Measurements from ENCODE around the gene FSIP1. TPM values are rescaled to one million over a fixed set of nuclear protein-coding genes. Genes with fewer than 3 reads are reported as not detected.

FSIP1 gene
- total RNA-seq, 1 donor from 2014 or later, result 0.53 TPM

DNA sequence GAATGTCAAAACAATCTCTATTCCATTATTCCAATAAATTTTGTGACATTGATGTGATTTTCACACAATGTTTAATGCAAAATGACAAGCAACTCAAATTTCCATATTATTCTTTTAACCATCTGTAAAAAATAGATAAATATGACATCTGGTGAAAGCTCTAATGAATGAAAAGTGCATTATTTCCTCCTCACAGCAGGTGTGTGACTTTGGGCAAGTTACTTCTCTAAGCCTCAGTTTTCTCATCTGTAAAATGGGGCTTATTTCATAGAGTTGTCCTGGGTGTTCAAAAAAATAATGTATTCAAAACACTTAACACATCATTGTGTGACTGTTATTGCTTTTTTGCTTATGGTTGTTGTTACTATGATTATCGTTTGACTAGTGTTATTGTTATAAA, 131.3 kb downstream of the FSIP1 start:
- TF ChIP-seq, protein P1, sequence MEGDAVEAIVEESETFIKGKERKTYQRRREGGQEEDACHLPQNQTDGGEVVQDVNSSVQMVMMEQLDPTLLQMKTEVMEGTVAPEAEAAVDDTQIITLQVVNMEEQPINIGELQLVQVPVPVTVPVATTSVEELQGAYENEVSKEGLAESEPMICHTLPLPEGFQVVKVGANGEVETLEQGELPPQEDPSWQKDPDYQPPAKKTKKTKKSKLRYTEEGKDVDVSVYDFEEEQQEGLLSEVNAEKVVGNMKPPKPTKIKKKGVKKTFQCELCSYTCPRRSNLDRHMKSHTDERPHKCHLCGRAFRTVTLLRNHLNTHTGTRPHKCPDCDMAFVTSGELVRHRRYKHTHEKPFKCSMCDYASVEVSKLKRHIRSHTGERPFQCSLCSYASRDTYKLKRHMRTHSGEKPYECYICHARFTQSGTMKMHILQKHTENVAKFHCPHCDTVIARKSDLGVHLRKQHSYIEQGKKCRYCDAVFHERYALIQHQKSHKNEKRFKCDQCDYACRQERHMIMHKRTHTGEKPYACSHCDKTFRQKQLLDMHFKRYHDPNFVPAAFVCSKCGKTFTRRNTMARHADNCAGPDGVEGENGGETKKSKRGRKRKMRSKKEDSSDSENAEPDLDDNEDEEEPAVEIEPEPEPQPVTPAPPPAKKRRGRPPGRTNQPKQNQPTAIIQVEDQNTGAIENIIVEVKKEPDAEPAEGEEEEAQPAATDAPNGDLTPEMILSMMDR (IDR thresholded peaks at IDR 0.05), result no peak
- no peak overlapping the region for H3K4me3 Mint-ChIP-seq

DNA sequence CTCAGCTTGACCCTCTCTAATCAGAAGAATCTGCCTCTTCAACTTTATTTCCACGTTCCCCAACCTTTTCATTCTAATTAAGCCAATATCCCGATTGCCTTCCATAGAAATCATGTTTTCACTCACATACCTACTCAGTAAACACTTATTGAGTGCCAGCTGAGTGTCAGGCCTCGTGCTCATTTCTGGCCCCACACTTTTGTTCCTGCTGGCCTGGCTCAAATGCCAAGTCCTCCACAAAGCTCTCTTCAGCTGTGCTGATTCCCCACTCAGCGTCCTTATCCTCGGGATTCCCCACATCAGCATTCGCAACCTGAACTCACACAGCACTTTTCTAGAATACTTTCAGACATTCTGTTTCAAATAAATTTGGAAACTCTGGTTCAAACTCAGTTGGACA, 132.9 kb downstream of the FSIP1 start:
- DNase-seq, result no peak
- Mint-ChIP-seq H3K9me3 (no peaks in the 10 kb centered on the region), H3K4me1 (no peaks in the 10 kb centered on the region), H3K4me3 (no peak overlapping the region), H3K27ac (no peak overlapping the region), H3K36me3 (ENCODE audit: low read depth) (no peaks in the 10 kb centered on the region), H3K27me3 (peaks cover 2% of the 10 kb centered on the region)
- ChIA-PET POLR2A (no interaction called here), CTCF (no interaction called here)
- TF ChIP-seq, protein P1 (IDR thresholded peaks at IDR 0.05), result no peak
- intact Hi-C loops (cut with micrococcal nuclease), result no loop called here
- ATAC-seq (ENCODE audit: low read depth), result no peak

More for the DNA sequence above, 131.3 kb downstream of the FSIP1 start:
- POLR2A ChIA-PET, result no interaction called here
- Mint-ChIP-seq H3K9me3 (no peaks in the 10 kb centered on the region), H3K36me3 (ENCODE audit: low read depth) (no peaks in the 10 kb centered on the region), H3K4me1 (no peaks in the 10 kb centered on the region), H3K27me3 (peaks cover 2% of the 10 kb centered on the region), H3K27ac (no peak overlapping the region)
- DNase-seq, result no peak
- CTCF ChIA-PET, result no interaction called here
- intact Hi-C loops (cut with micrococcal nuclease), result no loop called here
- ATAC-seq (ENCODE audit: low read depth), result no peak

DNA sequence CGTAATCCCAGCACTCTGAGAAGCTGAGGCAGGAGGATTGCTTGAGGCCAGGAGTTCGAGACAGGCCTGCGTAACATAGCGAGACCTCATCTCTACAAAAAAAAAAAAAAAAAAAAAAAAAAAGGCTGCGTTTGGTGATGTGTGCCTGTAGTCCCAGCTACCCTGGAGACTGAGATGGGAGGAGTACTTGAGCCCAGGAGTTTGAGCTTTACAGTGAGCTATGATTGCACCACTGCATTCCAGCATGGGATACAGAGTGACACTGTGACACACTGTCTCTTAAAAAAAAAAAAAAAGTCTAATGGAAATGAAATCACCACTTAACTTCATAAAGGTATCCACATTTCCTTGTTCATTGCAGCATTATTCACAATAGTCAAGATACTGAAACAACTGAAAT, 136.2 kb downstream of the FSIP1 start:
- no peak overlapping the region for H3K27ac Mint-ChIP-seq
- peaks cover 2% of the 10 kb centered on the region for H3K27me3 Mint-ChIP-seq
- H3K4me1 Mint-ChIP-seq, result no peaks in the 10 kb centered on the region
- intact Hi-C loops (cut with micrococcal nuclease), result no loop called here
- no peak for DNase-seq
- H3K36me3 Mint-ChIP-seq (ENCODE audit: low read depth), result no peaks in the 10 kb centered on the region
- CTCF ChIA-PET, result no interaction called here
- TF ChIP-seq, protein P1 (IDR thresholded peaks at IDR 0.05), result no peak
- POLR2A ChIA-PET, result no interaction called here
- no peak overlapping the region for H3K4me3 Mint-ChIP-seq
- ATAC-seq (ENCODE audit: low read depth), result no peak
- H3K9me3 Mint-ChIP-seq, result no peaks in the 10 kb centered on the region

DNA sequence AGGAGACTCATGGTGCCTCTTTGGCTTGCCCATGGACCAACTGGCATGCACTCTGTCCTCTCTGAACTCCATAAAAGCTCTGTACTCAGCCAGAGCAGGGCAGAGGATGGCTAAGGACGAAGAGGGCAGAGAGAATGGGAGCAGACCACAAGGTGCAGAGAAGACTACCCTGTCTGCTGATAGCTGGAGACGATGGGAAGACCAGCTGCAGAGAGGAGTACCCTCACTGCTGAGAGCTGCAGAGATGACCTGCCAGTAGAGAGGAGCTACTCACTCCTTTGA, 136.7 kb downstream of the FSIP1 start:
- H3K27me3 Mint-ChIP-seq, result no peaks in the 10 kb centered on the region
- intact Hi-C loops (cut with micrococcal nuclease), result no loop called here
- DNase-seq (no peak), ATAC-seq (ENCODE audit: low read depth) (no peak)
- CTCF ChIA-PET, result no interaction called here
- POLR2A ChIA-PET, result no interaction called here
- no peak overlapping the region for H3K27ac Mint-ChIP-seq
- TF ChIP-seq, protein P1 (IDR thresholded peaks at IDR 0.05), result no peak
- no peaks in the 10 kb centered on the region for H3K4me1 Mint-ChIP-seq
- H3K36me3 Mint-ChIP-seq (ENCODE audit: low read depth), result no peaks in the 10 kb centered on the region
- no peak overlapping the region for H3K4me3 Mint-ChIP-seq
- no peaks in the 10 kb centered on the region for H3K9me3 Mint-ChIP-seq

DNA sequence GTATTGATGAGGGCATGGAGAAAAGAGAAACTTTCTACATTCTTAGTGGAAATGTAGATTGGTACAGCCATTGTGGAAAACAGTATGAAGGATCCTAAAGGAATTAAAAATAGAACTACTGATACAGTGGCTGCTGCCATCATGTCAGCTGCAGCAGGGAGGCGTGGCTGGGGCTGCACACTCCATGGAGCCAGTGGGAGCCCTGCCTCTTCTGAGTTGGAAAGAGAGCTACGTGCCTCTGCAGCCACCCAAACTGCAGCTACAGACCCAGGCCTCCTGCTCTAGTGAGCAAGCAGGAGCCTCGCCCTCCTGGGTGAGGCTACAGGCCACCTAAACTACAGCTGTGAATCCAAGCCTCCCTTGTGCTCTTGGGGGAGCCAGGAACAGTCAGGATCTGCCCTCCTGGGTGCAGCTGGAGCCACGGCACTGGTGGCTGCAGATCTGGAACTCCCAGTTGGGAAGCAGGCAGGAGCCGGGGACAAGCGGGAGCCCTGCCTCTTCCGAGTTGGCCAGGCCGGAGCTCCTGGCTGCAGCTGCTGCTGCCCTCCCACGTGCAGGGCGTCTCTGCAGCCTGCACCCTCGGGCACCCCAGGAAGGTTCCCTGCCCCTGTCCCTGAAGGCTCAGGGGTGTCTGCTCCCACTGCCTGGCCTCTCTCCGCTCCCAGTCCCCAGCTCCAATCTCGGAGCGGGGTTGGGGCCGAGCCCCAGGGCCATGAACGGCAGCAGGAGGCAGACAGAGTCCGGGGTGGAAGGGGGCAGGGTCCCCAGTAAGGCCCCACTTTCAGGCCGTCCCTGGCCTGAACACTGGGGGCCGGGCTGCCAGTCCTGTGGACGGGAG, 137.3 kb downstream of the FSIP1 start:
- no peak for ATAC-seq (ENCODE audit: low read depth)
- POLR2A ChIA-PET, result no interaction called here

More for the DNA sequence above, 137.3 kb downstream of the FSIP1 start:
- Mint-ChIP-seq H3K36me3 (ENCODE audit: low read depth) (no peaks in the 10 kb centered on the region), H3K4me1 (no peaks in the 10 kb centered on the region), H3K27ac (no peak overlapping the region), H3K27me3 (peaks cover 5% of the 10 kb centered on the region), H3K4me3 (no peak overlapping the region), H3K9me3 (no peaks in the 10 kb centered on the region)
- TF ChIP-seq, protein P1 (IDR thresholded peaks at IDR 0.05), result no peak
- intact Hi-C loops (cut with micrococcal nuclease), result no loop called here
- CTCF ChIA-PET, result no interaction called here
- DNase-seq, result no peak
